ENCODE results near the gene SNTN. TPM values are rescaled to one million over a fixed set of nuclear protein-coding genes. Genes with fewer than 3 reads are reported as not detected.

The SNTN gene
- total RNA-seq, 2 donors from 2014 or later = not detected

DNA sequence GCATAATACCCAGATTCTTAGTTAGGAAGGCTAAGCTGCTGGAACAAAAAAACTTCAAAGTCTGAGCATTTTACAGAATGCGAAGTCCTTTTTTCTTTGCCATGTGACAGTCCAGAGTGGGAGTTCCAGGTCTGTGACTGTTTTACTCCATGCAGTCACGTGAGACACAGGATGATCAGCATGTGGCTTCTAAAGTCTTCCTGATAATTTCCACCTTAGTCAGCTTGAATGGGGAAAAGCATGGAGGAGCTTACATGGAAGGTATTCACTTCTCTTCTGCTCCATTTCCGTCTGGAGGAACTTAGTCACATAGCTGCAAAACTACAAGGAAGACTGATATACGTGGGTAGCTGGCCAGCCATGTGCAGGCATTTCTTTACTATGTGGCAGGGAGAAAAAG is 1.7 kb downstream of the SNTN start:
- Mint-ChIP-seq H3K9me3 (no peaks in the 10 kb centered on the region), H3K4me3 (no peak overlapping the region), H3K36me3 (ENCODE audit: low read depth) (no peaks in the 10 kb centered on the region), H3K27ac (no peak overlapping the region), H3K27me3 (peaks cover 4% of the 10 kb centered on the region), H3K4me1 (no peaks in the 10 kb centered on the region)
- no peak for ATAC-seq (replicated peaks)

DNA sequence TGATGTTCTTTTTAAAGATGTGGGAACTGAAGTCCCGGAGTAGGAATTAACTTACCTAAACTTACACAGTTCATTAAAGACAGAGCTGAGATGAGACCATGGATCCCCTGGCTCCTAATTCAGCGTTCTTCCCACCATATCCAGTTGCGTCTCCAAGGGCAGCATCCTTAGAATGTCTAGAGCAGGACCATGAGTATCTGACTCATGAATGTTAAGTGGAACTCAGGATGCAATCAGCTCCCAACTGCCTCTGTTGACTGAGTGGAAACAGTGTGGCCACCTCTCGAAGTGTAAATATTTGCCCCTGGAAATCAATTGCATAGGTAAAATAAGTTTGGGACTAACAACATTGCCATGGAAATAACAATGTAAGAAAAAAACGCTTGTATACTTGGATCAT is 2.5 kb downstream of the SNTN start:
- H3K27me3 Mint-ChIP-seq = peaks cover 5% of the 10 kb centered on the region
- no peaks in the 10 kb centered on the region for H3K4me1 Mint-ChIP-seq
- H3K4me3 Mint-ChIP-seq = no peak overlapping the region
- H3K36me3 Mint-ChIP-seq (ENCODE audit: low read depth) = no peaks in the 10 kb centered on the region
- no peaks in the 10 kb centered on the region for H3K9me3 Mint-ChIP-seq
- no peak overlapping the region for H3K27ac Mint-ChIP-seq
- no peak for ATAC-seq (replicated peaks)

DNA sequence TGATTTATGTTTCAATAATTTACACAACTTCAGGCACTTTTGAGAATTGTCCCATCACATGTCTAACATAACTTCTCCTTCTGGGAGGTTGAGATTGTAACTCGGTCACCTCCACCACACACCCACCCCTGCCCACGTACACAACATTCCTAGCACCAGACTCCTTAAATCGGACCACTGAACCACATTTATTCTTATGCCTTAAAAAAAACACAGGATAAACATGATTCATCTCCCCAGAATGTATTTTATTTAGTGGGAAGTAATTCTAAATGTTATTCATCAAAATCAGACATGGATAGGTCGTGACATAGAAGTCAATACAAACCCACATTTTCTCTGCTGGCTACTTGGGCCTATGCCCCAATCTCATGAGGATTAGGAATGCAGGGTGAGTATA is 3.0 kb downstream of the SNTN start:
- H3K4me1 Mint-ChIP-seq = no peaks in the 10 kb centered on the region
- ATAC-seq (replicated peaks) = no peak
- H3K27ac Mint-ChIP-seq = no peak overlapping the region
- H3K36me3 Mint-ChIP-seq (ENCODE audit: low read depth) = no peaks in the 10 kb centered on the region
- H3K9me3 Mint-ChIP-seq = no peaks in the 10 kb centered on the region
- H3K4me3 Mint-ChIP-seq = no peak overlapping the region
- H3K27me3 Mint-ChIP-seq = peaks cover 11% of the 10 kb centered on the region

DNA sequence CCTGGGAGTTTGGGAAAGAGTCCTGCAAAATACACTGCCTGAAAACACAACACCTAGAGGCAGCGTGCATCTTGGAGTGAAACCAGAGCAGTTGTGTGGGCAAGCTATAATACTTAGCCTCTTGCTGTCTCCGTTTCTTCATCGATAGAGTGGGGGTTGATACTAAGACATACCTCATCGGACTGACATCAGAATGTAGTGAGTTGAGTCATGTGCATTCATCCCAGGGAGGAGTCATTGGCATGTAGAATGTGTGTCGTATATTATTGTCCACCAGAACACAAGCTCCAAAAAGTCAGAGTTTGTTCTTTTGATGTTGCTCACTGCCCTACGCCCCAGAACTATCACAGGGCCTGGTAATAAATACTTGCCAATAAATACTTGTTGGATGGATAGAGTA is 4.3 kb downstream of the SNTN start:
- Mint-ChIP-seq H3K36me3 (ENCODE audit: low read depth) (no peaks in the 10 kb centered on the region), H3K27me3 (peaks cover 11% of the 10 kb centered on the region), H3K4me1 (no peaks in the 10 kb centered on the region), H3K27ac (no peak overlapping the region), H3K4me3 (no peak overlapping the region), H3K9me3 (no peaks in the 10 kb centered on the region)
- ATAC-seq (replicated peaks) = no peak

DNA sequence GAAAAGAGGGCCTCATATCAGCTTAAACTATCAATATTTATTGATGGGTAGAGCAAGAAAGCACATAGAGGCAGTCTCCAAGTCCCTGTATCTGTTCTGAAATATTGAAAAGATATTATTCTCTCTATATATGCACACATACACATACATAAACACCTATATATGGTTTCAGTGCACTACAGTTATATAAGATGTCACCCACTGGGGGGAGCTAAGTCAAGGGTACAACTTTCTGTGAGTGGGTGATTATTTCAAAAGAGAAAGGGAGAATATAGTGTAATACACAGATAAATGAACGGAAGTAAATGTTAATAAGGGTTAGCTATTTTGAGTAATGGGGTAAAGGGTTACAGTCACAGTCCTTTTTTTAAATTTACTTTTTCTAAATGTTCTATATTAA is 8.8 kb downstream of the SNTN start:
- H3K4me3 Mint-ChIP-seq = no peak overlapping the region
- no peak overlapping the region for H3K27ac Mint-ChIP-seq
- no peaks in the 10 kb centered on the region for H3K36me3 Mint-ChIP-seq (ENCODE audit: low read depth)
- H3K4me1 Mint-ChIP-seq = no peaks in the 10 kb centered on the region
- no peaks in the 10 kb centered on the region for H3K9me3 Mint-ChIP-seq
- H3K27me3 Mint-ChIP-seq = peaks cover 11% of the 10 kb centered on the region
- ATAC-seq (replicated peaks) = no peak

DNA sequence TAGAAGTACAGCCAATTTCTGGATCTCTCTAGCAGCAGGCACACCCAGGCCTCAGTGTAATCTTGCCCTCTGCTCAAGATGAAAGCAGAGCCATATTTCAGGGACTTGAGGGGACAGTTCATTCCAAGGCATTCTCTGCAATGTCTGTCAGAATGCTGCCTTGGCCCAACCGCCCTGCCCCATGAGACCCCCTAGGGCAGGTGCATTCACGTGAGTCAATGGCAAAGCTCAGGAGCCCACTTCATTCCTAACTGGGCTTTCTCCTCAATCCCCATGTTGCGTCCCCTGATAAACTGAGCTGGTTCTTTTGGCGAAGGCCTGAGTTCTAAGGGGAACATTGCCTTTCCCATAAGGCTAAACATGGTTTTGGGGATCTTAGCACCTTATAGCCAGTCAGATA is 9.5 kb downstream of the SNTN start:
- Mint-ChIP-seq H3K27me3 (peaks cover 11% of the 10 kb centered on the region), H3K4me3 (no peak overlapping the region), H3K27ac (no peak overlapping the region), H3K36me3 (ENCODE audit: low read depth) (no peaks in the 10 kb centered on the region), H3K9me3 (no peaks in the 10 kb centered on the region), H3K4me1 (no peaks in the 10 kb centered on the region)
- no peak for ATAC-seq (replicated peaks)

DNA sequence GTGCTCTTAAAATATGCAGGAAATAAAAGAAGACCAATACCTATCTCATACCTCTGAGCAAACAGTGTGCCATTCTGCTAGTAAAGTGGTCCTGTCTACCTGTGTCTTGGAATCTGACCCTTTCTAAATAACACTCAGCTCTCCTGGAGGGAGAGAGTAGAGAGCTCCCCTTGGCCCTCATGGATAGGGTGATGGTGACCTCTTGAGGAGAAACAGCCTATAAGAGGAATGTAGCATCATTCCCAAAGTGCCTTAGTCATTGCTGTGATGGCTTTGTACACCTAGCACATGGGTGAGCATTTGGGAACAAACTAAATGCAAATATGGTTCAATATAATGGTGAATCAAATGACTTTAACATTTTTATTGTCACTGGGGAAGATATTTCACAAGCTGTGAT is 10.0 kb downstream of the SNTN start:
- no peaks in the 10 kb centered on the region for H3K4me1 Mint-ChIP-seq

DNA sequence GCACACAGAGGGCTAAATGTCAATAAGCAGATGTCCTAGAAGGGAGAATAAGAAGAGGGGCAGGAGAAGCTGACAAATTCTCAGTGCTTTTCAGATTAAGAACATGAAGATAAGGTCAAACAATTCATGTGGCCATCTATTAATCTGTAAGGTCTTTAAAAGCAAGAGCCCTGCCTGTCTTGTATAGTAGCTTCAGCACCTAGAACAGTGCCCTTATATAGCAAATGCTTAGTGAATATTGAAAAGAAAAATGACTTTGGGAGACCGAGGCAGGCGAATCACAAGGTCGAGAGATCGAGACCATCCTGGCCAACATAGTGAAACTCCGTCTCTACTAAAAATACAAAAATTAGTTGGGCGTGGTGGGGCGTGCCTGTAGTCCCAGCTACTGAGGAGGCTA is 18.1 kb downstream of the SNTN start:
- Mint-ChIP-seq H3K4me1 (no peaks in the 10 kb centered on the region), H3K4me3 (no peak overlapping the region), H3K36me3 (ENCODE audit: low read depth) (no peaks in the 10 kb centered on the region), H3K27ac (no peak overlapping the region), H3K27me3 (peaks cover 3% of the 10 kb centered on the region), H3K9me3 (no peaks in the 10 kb centered on the region)
- no peak for ATAC-seq (replicated peaks)

More for the DNA sequence above, 10.0 kb downstream of the SNTN start:
- Mint-ChIP-seq H3K27ac (no peak overlapping the region), H3K27me3 (peaks cover 11% of the 10 kb centered on the region), H3K9me3 (no peaks in the 10 kb centered on the region), H3K4me3 (no peak overlapping the region), H3K36me3 (ENCODE audit: low read depth) (no peaks in the 10 kb centered on the region)
- no peak for ATAC-seq (replicated peaks)

DNA sequence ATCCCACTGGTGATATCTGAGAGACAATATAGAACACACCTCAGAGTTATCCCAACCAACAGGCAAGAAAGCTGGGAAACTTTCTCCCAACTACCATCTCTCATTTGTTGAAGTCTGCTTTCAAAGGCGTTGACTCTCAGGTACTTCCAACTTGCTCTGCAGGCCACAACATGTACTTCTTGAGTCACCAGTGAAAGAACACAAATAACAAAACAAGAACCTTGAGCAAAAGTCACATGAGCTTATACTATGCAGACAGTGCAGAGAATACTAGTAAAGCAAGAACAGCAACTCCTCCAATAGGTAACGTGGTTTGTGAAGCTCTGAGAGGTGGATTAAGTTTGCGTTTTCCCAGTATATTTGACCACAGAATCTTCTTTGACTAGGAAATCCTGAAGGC is 20.6 kb downstream of the SNTN start:
- Mint-ChIP-seq H3K27me3 (peaks cover 3% of the 10 kb centered on the region), H3K4me1 (no peaks in the 10 kb centered on the region), H3K27ac (no peak overlapping the region), H3K4me3 (no peak overlapping the region), H3K9me3 (no peaks in the 10 kb centered on the region), H3K36me3 (ENCODE audit: low read depth) (no peaks in the 10 kb centered on the region)
- ATAC-seq (replicated peaks) = no peak

DNA sequence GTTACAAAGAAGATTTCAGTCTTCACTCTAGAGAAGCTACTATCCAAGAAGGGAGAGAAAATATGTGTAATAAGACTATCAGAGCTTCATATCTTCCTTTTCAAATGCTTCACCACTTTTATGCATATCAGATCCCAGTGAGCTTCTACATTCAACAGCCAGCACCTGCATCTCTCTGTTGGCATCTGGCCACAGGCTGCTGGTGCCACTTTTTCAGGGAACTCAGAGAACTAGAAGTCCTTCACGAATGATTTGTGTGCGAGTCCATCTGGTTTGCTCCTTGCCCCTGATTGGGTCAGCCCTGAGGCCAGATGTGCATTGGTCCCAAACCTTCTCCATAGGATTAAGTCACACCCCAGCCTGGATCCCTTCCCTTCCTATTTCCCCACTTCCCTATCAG is 22.1 kb downstream of the SNTN start:
- peaks cover 3% of the 10 kb centered on the region for H3K27me3 Mint-ChIP-seq
- no peak overlapping the region for H3K27ac Mint-ChIP-seq
- no peaks in the 10 kb centered on the region for H3K36me3 Mint-ChIP-seq (ENCODE audit: low read depth)
- H3K4me3 Mint-ChIP-seq = no peak overlapping the region
- ATAC-seq (replicated peaks) = no peak
- no peaks in the 10 kb centered on the region for H3K9me3 Mint-ChIP-seq
- no peaks in the 10 kb centered on the region for H3K4me1 Mint-ChIP-seq

DNA sequence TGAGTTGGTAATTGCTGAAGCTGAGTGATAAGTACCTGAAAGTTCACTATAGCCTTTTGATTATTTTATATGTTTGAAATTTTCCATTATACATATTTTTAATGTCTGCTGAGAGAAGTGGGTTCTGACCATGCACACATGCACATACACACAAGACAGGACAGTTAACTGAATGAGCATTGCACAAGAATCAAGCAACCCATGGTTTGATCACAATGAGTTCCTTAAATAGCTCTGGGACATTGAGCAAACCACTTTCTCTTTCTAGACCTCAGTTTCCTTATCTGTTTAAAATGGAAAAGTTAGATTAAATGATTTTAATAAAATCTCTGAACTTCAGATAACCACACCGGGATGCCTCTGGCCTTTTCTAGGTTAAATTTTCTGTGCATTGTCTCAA is 26.7 kb downstream of the SNTN start:
- H3K9me3 Mint-ChIP-seq = no peaks in the 10 kb centered on the region
- no peak overlapping the region for H3K27ac Mint-ChIP-seq
- ATAC-seq (replicated peaks) = no peak

DNA sequence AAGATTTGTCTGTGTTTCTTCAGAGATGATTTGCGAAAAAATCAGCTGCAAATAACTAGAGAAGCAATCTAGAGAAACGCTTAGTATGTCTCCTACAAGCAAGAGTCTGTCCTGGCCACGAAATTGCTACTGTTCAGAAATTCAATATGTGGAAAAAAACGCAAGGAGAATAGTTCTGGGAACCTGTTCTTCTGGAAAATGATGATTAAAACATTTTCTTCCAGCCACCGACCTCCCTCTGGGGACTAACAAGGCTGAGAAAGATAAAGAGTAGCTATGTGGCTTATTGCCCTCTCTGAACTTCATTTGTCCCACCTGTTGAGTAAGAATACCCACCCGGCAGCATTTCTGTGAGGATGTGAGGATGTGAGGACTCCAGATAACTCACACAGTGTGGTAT is 31.6 kb downstream of the SNTN start:
- Mint-ChIP-seq H3K27ac (no peak overlapping the region), H3K4me1 (no peaks in the 10 kb centered on the region), H3K36me3 (ENCODE audit: low read depth) (no peaks in the 10 kb centered on the region), H3K4me3 (no peak overlapping the region), H3K9me3 (no peaks in the 10 kb centered on the region), H3K27me3 (peaks cover 3% of the 10 kb centered on the region)
- no peak for ATAC-seq (replicated peaks)

More for the DNA sequence above, 26.7 kb downstream of the SNTN start:
- H3K36me3 Mint-ChIP-seq (ENCODE audit: low read depth) = no peaks in the 10 kb centered on the region
- H3K27me3 Mint-ChIP-seq = no peaks in the 10 kb centered on the region
- H3K4me1 Mint-ChIP-seq = no peaks in the 10 kb centered on the region
- H3K4me3 Mint-ChIP-seq = no peak overlapping the region

DNA sequence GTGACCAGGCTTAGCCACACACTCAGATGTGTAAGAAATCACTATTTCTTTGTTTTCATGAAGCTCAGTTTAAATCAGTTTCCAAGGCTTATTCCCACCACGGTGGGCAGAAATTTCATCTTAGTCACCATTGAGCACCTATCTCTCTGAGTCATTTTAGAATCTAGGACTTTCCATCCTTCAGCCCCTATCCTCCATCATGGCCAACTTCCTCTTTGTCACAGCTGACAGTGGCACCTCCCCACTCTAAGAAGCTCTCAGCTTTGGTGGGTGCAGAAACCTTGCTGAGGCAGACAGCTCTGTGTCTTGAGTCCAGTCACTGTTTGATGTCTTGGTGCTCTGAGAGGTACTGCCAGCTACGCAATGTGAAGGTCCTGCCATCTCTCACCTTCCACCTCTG is 32.9 kb downstream of the SNTN start:
- ATAC-seq (replicated peaks) = no peak
- Mint-ChIP-seq H3K4me3 (no peak overlapping the region), H3K27me3 (peaks cover 4% of the 10 kb centered on the region), H3K27ac (no peak overlapping the region), H3K4me1 (no peaks in the 10 kb centered on the region), H3K36me3 (ENCODE audit: low read depth) (no peaks in the 10 kb centered on the region), H3K9me3 (no peaks in the 10 kb centered on the region)

DNA sequence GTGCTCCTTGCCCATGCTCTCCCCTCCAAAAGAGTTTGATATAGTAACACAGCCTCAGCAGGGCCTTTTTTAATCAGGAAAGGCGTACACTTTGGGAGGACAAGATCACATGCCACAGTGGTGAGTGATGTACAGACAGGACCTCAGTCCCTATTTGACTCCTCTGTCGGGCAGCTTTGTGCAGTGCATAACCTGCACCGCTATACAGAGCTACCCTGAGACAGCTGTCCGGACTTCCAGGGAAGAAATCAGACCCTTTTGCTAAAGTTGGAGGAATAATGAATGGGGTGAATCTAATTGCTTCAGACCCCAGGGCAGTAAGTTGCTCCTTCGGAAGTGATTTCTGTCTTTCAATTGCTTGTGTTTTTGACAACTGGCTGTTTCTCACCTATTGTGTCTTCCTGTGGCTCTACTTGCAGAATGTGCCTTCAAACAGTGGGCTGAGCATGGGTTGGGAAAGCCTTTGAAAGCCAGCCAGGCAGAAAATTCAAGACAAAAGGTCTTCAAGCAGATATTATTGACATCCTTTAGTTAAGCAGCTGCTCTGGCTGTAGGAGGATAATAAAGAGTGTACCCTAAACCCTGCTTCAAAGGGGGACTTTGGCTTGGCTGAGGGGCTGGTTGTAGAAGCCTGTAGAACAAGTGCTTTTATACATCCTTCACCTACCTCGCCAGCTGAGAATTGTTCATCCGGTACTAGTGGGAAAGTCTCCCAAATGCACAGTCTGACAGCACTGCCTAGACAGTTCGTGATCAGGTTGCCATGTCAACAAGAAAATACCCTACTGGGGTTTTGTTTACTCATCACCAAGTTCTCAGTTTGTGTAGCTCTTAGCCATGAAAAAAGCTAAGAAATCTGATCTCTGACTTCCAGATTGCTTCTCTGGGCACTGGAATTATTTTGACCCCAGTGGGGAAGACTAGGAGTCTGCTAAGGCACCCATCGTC is 35.1 kb downstream of the SNTN start:
- H3K36me3 Mint-ChIP-seq (ENCODE audit: low read depth) = no peaks in the 10 kb centered on the region

DNA sequence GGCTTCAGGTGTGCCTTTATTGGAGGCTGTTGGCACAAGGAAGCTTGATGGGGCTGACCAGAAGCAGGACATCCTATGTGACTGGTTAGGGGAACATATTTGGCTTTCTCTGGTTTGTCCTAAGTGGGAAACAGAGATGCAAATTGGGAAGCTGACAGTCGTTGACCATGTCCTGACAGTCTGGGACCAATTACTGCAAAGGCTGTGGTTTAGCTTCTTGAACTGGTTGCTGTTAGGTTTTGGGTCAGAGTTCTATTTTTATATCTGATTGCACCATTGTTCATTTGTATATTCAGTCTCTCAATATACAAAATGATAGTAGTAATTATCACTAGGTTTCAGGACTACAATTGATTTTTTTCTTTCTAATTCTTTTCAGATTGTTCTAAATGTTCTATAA is 36.8 kb downstream of the SNTN start:
- H3K4me3 Mint-ChIP-seq = no peak overlapping the region
- H3K36me3 Mint-ChIP-seq (ENCODE audit: low read depth) = no peaks in the 10 kb centered on the region
- H3K27ac Mint-ChIP-seq = no peak overlapping the region
- ATAC-seq (replicated peaks) = no peak
- no peaks in the 10 kb centered on the region for H3K4me1 Mint-ChIP-seq
- H3K9me3 Mint-ChIP-seq = no peaks in the 10 kb centered on the region
- peaks cover 16% of the 10 kb centered on the region for H3K27me3 Mint-ChIP-seq

More for the DNA sequence above, 35.1 kb downstream of the SNTN start:
- H3K4me3 Mint-ChIP-seq = no peak overlapping the region
- H3K27me3 Mint-ChIP-seq = peaks cover 12% of the 10 kb centered on the region
- ATAC-seq (replicated peaks) = no peak
- H3K27ac Mint-ChIP-seq = no peak overlapping the region
- H3K4me1 Mint-ChIP-seq = no peaks in the 10 kb centered on the region
- H3K9me3 Mint-ChIP-seq = no peaks in the 10 kb centered on the region

Measured in activated T-helper 17 cell treated with anti-CD3 and anti-CD28 coated beads, Interleukin-2, amount 50 U/mL, for 72 hours (primary cell).